HG02623 (cell line): ENCODE measurements around the gene KRTAP2-2.
"Not testable (repeated sequence)": the region's sequence is repeated elsewhere in the genome, so short reads cannot be mapped to it uniquely, and the experiment has no call there.

ENCODE experiments used
- ATAC-seq: cut with Tn5 transposase; IDR thresholded peaks from one replicate; pipeline ENCODE4 v1.9.1; 2021; ENCODE audit warnings: moderate library complexity; ENCODE audit not compliant: unreplicated experiment

The KRTAP2-2 gene

GRCh38 chr17:41055130-41055529, at the start of gene KRTAP2-2:
Gene KRTAP2-2, minus strand, starts transcription at chr17:41055230. Its CDS starts 19 bp downstream, at chr17:41055211.
- ATAC-seq: not testable (repeated sequence)

- not testable (repeated sequence) for ATAC-seq
Measured at GRCh38 chr17:41104386-41105038, 49.5 kb upstream of the KRTAP2-2 start.

GRCh38 chr17:41103896-41104295, 48.9 kb upstream of the KRTAP2-2 start:
- ATAC-seq: no peak

- no peak for ATAC-seq
Measured at GRCh38 chr17:41101586-41102259, 46.7 kb upstream of the KRTAP2-2 start, which contains the start of gene KRTAP4-16. Gene KRTAP4-16, minus strand, starts transcription at chr17:41102209. Its CDS starts 0 bp downstream, at chr17:41102209.

- ATAC-seq: not testable (repeated sequence)
Measured at GRCh38 chr17:41099682-41100480, 44.9 kb upstream of the KRTAP2-2 start.

- no peak for ATAC-seq
Measured at GRCh38 chr17:41098481-41098880, 43.5 kb upstream of the KRTAP2-2 start.

- no peak for ATAC-seq
Measured at GRCh38 chr17:41098042-41098441, 43.0 kb upstream of the KRTAP2-2 start, which contains the start of gene KRTAP4-8. Gene KRTAP4-8, minus strand, starts transcription at chr17:41098142. Its CDS starts 58 bp downstream, at chr17:41098084.

- ATAC-seq: no peak
Measured at GRCh38 chr17:41096055-41096454, 41.0 kb upstream of the KRTAP2-2 start.

GRCh38 chr17:41088760-41089352, 33.8 kb upstream of the KRTAP2-2 start:
- not testable (repeated sequence) for ATAC-seq

- ATAC-seq: not testable (repeated sequence)
Measured at GRCh38 chr17:41084100-41084856, 29.2 kb upstream of the KRTAP2-2 start, which contains the start of gene KRTAP4-7. Gene KRTAP4-7, plus strand, starts transcription at chr17:41084150. Its CDS starts 57 bp downstream, at chr17:41084207.

- ATAC-seq: not testable (repeated sequence)
Measured at GRCh38 chr17:41083427-41083826, 28.4 kb upstream of the KRTAP2-2 start.

GRCh38 chr17:41082626-41083025, 27.6 kb upstream of the KRTAP2-2 start:
- no peak for ATAC-seq

- ATAC-seq: no peak
Measured at GRCh38 chr17:41076788-41077187, 21.8 kb upstream of the KRTAP2-2 start.

GRCh38 chr17:41073676-41074075, 18.6 kb upstream of the KRTAP2-2 start:
- no peak for ATAC-seq

- ATAC-seq: no peak
Measured at GRCh38 chr17:41071606-41072360, 16.8 kb upstream of the KRTAP2-2 start.

- ATAC-seq: no peak
Measured at GRCh38 chr17:41069031-41069430, 14.0 kb upstream of the KRTAP2-2 start.

- ATAC-seq: no peak
Measured at GRCh38 chr17:41067281-41067680, 12.3 kb upstream of the KRTAP2-2 start.

GRCh38 chr17:41065829-41066624, 11.0 kb upstream of the KRTAP2-2 start, which contains the start of gene KRTAP2-4:
Gene KRTAP2-4, minus strand, starts transcription at chr17:41065879. Its CDS starts 34 bp downstream, at chr17:41065845.
- no peak for ATAC-seq
